ENCODE data around the gene ZNF496.

- TF ChIP-seq CTCF (IDR thresholded peaks at IDR 0.05; ENCODE audit: insufficient read depth, low read depth, low read length) (no peak), EZH2 (IDR thresholded peaks at IDR 0.05; ENCODE audit: insufficient read depth, low read length) (no peak)
Observed at GRCh38 chr1:247295274-247295684, 36.4 kb downstream of the ZNF496 start.
